Left hindlimb (tissue), 1 donor: ENCODE measurements around the gene SNTA1.
"Not testable (repeated sequence)": the region's sequence is repeated elsewhere in the genome, so short reads cannot be mapped to it uniquely, and the experiment has no call there.

Experiments
- DNase-seq: peaks from one replicate; pipeline ENCODE4 v3.0.0-alpha.2; 2018

Gene SNTA1

DNA sequence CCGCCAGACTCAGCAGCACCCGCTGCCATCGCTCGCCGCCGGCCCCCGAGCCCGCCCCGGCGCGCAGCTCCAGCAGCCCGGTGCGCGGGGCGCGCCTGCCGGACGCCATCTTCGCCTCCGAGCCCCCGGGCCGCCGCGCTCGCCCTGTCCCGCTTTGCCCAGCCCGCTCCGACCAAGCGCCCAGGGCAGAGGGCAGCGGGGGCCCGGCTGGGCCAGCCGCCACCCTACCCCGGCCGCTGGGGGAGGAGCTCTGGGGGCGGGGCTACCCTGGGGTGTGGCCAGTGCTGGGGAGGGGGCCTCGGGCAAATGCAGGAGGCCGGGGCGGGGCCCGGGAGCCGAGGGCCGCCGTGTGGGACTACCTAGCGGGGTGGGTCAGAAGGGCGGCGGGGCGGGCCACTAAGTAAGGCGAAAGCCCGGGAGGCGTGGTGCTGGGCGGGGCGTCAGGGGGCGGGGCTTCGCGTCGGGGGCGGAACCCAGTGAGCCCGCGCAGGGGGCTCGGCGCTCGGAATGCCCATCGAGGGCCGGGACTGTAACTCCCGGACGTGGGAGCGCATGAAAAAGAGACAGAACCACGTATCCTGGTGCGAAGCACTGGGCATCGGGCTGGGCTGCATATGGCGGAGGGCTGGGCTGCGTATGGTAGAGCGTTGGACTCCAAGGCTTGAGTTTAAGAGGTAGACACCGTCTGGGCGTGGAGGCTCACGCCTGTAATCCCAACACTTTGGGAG is at the start of gene SNTA1:
SNTA1 (minus strand) TSS at position 252 of the 728 bp plus-strand sequence; CDS start at position 109, 143 bp downstream.
- peak; percentile 90 for DNase-seq

DNA sequence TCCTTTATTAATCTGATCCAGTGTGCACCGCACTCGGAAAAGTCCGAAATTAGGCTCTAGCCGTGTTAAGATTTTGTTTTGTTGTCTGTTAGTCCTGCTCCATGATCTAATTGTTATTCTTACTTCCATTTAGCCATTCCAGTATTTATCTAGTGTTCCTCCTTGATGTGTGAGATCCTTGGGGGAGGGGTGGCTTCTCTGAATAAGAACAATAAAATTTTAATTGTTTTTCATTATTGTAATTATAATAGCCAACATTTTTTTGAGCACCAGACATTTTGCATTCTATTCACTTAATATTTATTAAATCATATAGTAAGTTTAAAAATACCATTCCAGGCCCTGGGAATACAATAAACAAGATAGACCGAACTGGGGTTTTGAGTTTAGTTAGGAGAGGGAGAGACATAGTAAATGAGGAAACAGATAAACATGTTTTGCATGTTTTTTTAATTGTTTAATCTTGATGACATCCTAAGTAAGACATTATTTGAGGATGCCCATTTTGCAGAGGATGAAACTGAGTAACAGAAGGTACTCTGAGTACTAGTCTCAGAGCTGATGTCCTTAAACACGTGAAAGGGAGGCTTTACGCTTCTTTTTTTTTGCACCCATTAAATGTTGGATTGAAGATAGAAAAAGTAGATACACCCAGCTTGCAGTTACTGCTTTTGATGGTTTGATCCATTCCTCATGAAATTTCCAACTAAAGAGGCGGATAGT is 47.5 kb upstream of the SNTA1 start:
- no peak for DNase-seq

- DNase-seq, result no peak
These were observed 46.7 kb upstream of the SNTA1 start, which contains the start of gene CBFA2T2 for GRCh38 chr20:33490023-33490933. CBFA2T2 (plus strand) TSS chr20:33490096; CDS start chr20:33490268, 172 bp downstream.

- DNase-seq, result peak; percentile 99
These were observed 46.0 kb upstream of the SNTA1 start for GRCh38 chr20:33489495-33490022.

DNA sequence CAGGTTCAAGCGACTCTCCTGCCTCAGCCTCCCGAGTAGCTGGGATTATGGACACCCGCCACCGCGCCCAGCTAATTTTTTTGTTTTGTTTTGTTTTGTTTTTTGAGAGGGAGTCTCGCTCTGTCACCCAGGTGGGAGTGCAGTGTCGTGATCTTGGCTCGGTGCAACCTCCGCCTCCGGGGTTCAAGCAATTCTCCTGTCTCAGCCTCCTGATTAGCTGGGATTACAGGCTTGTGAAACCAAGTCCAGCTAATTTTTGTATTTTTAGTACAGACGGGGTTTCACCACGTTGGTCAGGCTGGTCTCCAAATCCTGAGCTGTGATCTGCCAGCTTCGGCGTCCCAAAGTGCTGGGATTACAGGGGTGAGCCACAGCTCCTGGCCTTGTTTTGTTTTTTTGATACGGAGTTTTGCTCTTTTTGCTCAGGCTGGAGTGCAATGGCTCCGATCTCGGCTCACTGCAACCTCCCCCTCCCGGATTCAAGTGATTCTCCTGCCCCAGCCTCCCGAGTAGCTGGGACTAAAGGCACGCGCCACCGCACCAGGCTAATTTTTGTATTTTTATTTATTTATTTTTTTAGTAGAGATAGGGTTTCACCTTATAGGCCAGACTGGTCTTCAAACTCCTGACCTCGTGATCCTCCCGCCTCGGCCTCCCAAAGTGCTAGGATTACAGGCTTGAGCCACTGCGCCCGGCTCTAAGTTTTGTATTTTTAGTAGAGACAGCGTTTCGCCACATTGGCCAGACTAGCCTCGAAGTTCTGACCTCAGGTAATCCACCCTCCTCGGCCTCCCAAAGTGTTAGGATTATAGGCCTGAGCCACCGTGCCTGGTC is 45.3 kb upstream of the SNTA1 start:
- DNase-seq, result not testable (repeated sequence)

DNA sequence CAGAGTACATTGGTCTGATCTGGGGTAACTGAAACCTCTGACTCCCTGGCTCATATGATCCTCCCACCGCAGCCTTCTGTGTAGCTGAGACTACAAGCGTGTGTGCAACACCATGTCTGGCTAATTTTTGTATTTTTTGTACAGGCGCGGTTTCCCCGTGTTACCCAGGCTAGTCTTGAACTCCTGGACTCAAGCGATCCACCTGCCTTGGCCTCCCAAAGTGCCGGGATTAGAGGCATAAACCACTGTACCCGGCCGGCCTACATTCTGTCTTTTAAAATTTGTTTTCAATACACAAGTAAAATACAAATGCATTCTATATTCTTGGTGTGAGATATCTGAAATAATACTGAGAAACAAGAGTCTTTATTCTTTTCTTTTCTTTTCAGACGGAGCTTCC is 44.6 kb upstream of the SNTA1 start:
- DNase-seq, result no peak

DNA sequence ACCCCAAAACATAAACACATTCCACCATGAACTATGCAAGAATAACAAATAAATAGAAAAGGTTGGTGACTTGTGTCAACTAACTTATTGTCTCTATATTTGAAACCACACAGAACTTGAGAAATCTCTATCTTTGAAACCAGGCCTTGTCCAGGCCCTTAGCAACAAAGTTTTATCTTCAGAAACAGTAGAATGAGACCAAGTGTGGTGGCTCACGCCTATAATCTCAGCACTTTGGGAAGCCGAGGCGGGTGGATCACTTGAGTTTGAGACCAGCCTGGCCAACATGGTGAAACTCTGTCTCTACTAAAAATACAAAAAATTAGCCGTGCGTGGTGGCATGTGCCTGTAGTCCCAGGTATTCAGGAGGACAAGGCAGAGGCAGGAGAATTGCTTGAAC is 39.6 kb upstream of the SNTA1 start:
- DNase-seq, result not testable (repeated sequence)

- DNase-seq, result no peak
These were observed 39.0 kb upstream of the SNTA1 start for GRCh38 chr20:33482581-33482980.

DNA sequence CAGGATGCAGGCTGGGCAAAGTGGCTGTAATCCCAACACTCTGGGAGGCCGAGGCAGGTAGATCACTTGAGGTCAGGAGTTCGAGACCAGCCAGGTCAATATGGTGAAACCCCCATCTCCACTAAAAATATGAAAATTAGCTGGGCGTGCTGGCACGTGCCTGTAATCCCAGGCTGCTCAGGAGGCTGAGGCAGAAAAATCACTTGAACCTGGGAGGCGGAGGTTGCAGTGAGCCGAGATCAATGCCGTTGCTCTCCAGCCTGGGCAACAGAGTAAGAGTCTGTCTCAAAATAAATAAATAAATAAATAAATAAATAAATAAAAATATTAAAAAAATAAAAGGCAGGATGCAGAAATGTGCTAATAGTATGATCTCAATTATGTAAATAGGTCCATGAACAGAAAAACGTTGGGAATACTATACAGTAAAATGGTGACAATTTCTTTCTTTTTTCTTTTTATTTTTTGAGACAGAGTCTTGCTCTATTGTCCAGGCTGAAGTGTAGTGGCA is 37.9 kb upstream of the SNTA1 start:
- no peak for DNase-seq

DNA sequence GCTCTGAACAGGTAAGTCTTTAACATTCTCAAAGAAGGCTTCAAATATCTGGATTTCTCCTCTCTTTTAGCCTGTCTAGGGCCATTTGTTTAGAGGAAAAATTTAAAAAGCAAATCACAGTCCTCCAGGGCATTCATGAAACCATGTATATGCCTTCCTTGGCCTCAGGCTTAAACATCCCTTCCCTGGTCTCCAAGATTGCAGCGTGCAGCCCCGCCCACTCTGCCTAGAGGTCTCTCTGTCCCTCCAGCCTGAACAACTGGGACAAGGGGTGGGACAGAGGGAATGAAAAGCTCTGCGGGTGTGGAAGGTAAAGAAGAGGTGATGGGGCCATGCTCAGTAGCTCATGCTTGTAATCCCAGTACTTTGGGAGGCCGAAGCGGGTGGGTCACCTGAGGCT is 36.5 kb upstream of the SNTA1 start:
- DNase-seq, result no peak

DNA sequence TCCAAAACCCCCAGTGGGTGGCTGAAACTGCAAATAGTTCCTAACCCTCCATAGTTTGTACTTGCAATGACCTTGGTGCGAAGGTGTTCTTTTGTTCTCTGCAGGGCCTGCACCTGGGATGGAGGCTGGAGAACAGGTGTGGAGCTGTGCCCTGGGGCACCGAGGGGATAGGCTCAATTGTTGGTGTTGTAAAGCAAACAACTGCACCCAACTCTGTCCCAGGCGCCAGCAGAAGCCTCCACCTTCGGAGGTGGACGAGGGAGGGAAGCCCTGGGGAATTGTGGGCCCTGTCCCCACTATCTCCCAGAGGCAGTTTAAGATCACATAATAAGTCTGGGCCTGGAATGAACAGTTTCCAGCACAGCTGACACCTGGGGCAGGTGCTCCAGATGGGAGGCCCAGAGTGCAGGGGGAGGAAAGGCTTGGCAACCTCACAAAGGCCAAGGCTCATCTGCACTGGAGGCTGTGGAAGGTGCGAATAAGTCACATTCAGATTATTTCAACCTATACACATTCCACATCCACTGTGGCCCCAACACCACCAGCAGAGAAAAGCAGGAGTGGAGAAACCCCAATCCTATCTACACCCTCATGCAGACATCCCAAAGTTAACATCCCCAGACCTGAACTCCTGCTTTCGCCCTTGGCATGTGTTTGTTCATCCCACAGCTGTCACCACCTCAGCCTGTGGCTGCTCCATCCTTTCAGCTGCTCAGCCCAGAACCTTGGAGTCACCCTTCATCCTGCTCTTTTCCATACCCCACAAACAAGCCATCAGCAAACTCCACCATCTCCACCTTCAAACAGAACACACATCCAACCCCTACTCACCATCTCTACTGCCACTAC is 34.0 kb upstream of the SNTA1 start:
- no peak for DNase-seq

DNA sequence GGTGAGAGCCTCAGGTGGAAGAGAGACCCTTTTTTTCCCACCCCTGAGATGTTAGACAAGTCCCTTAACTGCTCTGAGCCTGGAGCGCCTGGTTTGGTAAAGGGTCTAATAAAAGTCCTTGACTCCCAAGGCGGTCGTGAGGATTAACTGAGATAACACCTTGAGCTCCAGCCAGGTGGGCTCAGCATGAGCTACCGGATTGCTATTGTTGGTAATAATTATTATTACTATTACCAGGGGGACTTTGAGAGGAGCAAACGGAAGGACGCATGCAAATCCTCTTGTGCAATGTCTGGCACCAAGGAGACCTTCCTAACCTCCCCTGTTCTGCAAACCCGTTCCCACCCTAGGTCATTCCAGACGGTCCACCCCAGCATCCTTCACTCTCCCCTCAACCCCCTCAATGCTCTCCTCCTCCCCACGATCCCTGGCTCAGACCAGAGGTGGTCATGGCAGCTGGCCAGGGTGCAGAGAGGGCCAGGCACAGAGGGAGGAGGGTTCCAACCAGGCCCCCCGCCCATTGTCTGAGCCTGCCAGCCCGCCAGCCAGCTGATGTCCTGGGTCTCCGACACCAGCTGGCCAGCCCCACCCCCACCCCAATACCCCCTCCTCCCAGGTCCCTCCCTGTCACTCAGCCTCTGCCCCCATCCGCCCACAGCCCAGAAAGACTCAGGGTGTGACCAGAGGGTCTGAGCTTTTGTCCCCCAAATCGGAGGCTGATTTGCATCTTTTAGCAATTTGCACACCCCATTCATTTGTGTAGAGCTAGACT is 32.0 kb upstream of the SNTA1 start:
- no peak for DNase-seq

DNA sequence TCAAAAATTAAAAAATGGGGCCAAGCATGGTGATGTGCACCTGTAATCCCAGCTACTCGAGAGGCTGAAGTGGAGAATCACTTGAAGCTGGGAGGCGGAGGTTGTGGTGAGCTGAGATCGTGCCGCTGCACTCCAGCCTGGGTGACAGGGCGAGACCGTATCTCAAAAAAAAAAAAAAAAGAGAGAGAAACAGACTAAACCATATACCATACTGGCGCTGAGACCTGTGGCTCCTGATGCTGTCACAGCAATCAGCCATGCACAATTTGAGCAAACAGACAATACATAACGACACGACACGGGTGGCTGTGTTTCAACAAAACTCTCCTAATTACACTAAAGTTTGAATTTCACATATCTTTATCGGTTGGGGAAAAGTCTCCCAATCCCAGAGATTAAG is 31.4 kb upstream of the SNTA1 start:
- DNase-seq, result no peak

DNA sequence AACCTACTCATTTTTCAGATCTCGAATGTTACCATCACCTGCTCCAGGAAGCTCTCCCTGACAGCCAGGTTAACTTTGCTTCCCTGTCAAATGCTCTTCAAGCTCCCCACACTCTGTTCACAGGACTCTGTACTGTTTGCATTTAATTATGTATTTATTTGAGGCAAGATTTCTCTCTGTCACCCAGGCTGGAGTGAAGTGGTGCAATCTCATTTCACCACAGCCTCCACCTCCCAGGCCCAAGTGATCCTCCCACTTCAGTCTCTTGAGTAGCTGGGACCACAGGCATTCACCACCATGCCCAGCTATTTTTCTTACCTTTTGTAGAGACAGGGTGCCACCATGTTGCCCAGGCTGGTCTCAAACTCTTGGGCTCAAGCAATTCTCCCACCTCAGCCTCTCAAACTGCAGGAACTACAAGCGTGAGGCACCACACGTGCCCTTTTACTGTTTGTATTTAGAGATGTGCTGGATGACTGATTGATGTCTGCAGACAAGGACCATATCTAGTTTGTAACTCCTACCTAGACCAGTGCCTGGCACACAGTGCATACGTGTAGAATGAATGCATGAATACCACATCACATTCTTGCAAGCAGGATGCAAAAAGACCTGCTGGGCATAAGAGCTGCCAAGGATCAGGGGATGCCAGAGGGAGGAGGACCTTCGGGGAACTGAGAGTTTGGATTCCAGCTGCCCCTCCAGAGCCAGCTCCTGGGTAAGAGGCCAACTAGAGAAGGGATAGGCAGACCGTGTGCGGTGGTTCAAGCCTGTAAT is 30.7 kb upstream of the SNTA1 start:
- DNase-seq, result no peak

DNA sequence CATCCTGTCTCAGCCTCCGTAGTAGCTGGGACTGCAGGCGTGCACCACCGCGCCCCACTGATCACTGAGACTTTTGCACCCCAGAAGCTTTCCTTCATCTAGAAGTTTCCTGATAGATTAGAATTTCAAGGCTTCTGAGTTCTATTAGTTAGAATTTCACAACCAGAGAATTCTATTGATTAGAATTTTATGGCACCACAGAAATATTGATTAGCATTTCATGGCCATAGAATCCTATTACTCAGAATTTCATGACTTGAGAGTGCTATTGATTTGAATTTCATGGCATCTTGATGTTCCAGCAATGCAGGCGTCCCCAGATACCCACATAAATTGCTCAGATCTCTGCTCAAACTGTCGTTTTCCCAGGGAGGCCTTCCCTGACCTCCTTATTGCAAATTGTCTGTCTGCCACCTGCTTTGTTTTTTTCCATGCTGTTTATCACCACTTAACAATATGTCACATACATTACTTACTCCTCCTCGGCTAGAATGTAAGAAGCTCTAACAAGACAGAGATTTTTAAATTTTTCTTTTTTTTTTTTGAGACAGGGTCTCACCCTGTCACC is 29.4 kb upstream of the SNTA1 start:
- no peak for DNase-seq

- no peak for DNase-seq
These were observed 27.3 kb upstream of the SNTA1 start for GRCh38 chr20:33470866-33471265.

DNA sequence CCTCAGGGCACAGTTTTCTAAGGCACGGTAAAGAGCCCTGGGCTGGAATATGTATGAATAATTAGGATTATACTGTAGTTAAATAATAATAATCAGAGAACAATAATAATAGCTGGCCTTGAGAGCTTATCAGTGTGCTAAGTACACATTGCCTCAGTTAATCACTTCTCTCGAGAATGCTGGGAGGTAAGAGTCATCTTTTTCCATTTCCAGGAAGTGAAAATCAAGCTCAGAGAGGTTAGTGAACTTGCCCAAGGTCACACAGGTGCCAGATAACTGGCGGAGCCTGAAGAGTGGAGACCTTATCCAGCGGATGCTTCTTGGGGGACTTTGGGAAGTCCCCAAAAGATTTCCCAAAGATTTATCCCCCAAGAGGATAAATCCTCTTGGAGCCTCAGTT is 26.9 kb upstream of the SNTA1 start:
- DNase-seq, result no peak

DNA sequence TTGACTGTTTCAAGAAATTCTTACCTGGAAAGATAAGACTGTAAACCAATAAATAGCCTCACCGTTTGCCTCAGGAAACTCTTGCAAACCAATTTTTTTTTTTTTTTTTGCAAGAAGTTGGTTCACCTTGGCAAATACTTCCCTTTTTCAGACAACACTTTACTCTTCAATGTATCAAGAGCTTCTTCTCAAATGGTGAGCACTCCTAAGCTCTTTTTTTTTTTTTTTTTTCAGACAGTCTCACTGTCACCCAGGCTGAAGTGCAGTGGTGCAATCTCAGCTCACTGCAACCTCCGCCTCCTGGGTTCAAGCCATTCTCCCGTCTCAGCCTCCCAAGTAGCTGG is 22.7 kb upstream of the SNTA1 start:
- DNase-seq, result no peak
